Neural cell (in vitro differentiated cells): Measurements from ENCODE around the gene ALDH16A1. TPM values are rescaled to one million over a fixed set of nuclear protein-coding genes. Genes with fewer than 3 reads are reported as not detected.

ENCODE experiments used
- H2AFZ ChIP-seq: fragments of 200-600, 300-800 bp; sonication (generic), shearing (Covaris generic); 2 replicates; pipeline ENCODE4 v1.6.0; 2014; ENCODE audit warnings: low read depth, mild to moderate bottlenecking, antibody characterized with exemption, low read length, moderate library complexity
- H3F3A ChIP-seq: fragments of 200-600 bp; shearing (Covaris generic); 2 replicates; pipeline ENCODE4 v1.6.1; 2016; ENCODE audit warnings: mild to moderate bottlenecking, moderate library complexity, mixed read lengths, antibody characterized with exemption, low read length; ENCODE audit not compliant: insufficient read depth, poor library complexity, severe bottlenecking
- H3K27ac ChIP-seq: fragments of 200-600, 300-800 bp; sonication (generic), shearing (Covaris generic); 2 replicates; pipeline ENCODE4 v1.5.1; 2014; ENCODE audit warnings: mild to moderate bottlenecking, low read length, moderate library complexity
- H3K27me3 ChIP-seq: fragments of 300-800, 200-600 bp; sonication (generic), shearing (Covaris generic); 2 replicates; pipeline ENCODE4 v1.6.0; 2014; ENCODE audit warnings: mild to moderate bottlenecking, low read depth, low read length, moderate library complexity; ENCODE audit not compliant: insufficient read depth
- H3K36me3 ChIP-seq: fragments of 300-800, 200-600 bp; sonication (generic), shearing (Covaris generic); 2 replicates; pipeline ENCODE4 v1.5.1; 2014; ENCODE audit warnings: mild to moderate bottlenecking, antibody characterized with exemption, low read length, moderate library complexity; ENCODE audit not compliant: insufficient read depth
- H3K4me2 ChIP-seq: fragments of 300-800, 200-600 bp; sonication (generic), shearing (Covaris generic); 2 replicates; pipeline ENCODE4 v1.6.0; 2014; ENCODE audit warnings: mild to moderate bottlenecking, low read length
- H3K4me3 ChIP-seq: fragments of 300-800, 200-600 bp; sonication (generic), shearing (Covaris generic); 2 replicates; pipeline ENCODE4 v1.5.1; 2014; ENCODE audit warnings: mild to moderate bottlenecking, low read length, moderate library complexity
- H3K79me2 ChIP-seq: fragments of 200-600 bp; shearing (Covaris generic); replicated peaks from 2 replicates; pipeline ENCODE4 v1.6.0; 2014; ENCODE audit warnings: mild to moderate bottlenecking, low read length, moderate library complexity; ENCODE audit not compliant: insufficient read depth
- H3K9ac ChIP-seq: fragments of 300-800, 200-600 bp; sonication (generic), shearing (Covaris generic); 2 replicates; pipeline ENCODE4 v1.6.1; 2016; ENCODE audit warnings: mild to moderate bottlenecking, low read length, mixed read lengths
- H3K9me2 ChIP-seq: fragments of 200-600 bp; shearing (Covaris generic); 2 replicates; pipeline ENCODE4 v1.6.1; 2016; ENCODE audit warnings: mild to moderate bottlenecking, low read length, mixed read lengths; ENCODE audit not compliant: insufficient read depth
- H3K9me3 ChIP-seq: fragments of 200-600, 300-800 bp; sonication (generic), shearing (Covaris generic); 2 replicates; pipeline ENCODE4 v1.6.1; 2016; ENCODE audit warnings: mild to moderate bottlenecking, mixed run types, low read length, moderate library complexity, mixed read lengths
- H4K20me1 ChIP-seq: fragments of 200-600 bp; shearing (Covaris generic); 2 replicates; pipeline ENCODE4 v1.6.1; 2016; ENCODE audit warnings: mild to moderate bottlenecking, mixed run types; ENCODE audit not compliant: insufficient read depth
- CTCF ChIP-seq: fragments of 450-650 bp; IDR thresholded peaks from 2 replicates; pipeline ENCODE4 v1.5.1; 2014; ENCODE audit warnings: antibody characterized with exemption, mild to moderate bottlenecking, moderate library complexity; ENCODE audit not compliant: poor library complexity, severe bottlenecking
- EP300 ChIP-seq: fragments of 450-650 bp; conservative IDR thresholded peaks from 2 replicates; pipeline ENCODE4 v1.6.1; 2014; ENCODE audit warnings: antibody characterized with exemption, mild to moderate bottlenecking, moderate library complexity; ENCODE audit not compliant: poor library complexity, severe bottlenecking
- EZH2 ChIP-seq: fragments of 200-600, 300-800 bp; shearing (Covaris generic), sonication (generic); IDR thresholded peaks from 2 replicates; pipeline ENCODE4 v1.6.1; 2014; ENCODE audit warnings: antibody characterized with exemption, low read length, borderline replicate concordance, mild to moderate bottlenecking; ENCODE audit not compliant: insufficient read depth, poor library complexity, severe bottlenecking
- MXI1 ChIP-seq: fragments of 450-650 bp; conservative IDR thresholded peaks from 2 replicates; pipeline ENCODE4 v1.6.1; 2014; ENCODE audit warnings: antibody characterized with exemption, mild to moderate bottlenecking; ENCODE audit not compliant: poor library complexity, severe bottlenecking
- POLR2AphosphoS5 ChIP-seq: IDR thresholded peaks from 2 replicates; pipeline ENCODE4 v1.6.1; 2012
- RAD21 ChIP-seq: fragments of 450-650 bp; conservative IDR thresholded peaks from 2 replicates; pipeline ENCODE4 v1.6.1; 2014; ENCODE audit warnings: antibody characterized with exemption, mild to moderate bottlenecking, moderate library complexity
- REST ChIP-seq: IDR thresholded peaks from 2 replicates; pipeline ENCODE4 v1.6.1; 2012; ENCODE audit warnings: borderline replicate concordance
- SMC3 ChIP-seq: fragments of 450-650 bp; conservative IDR thresholded peaks from 2 replicates; pipeline ENCODE4 v1.6.1; 2014; ENCODE audit warnings: antibody characterized with exemption, mild to moderate bottlenecking, moderate library complexity; ENCODE audit not compliant: poor library complexity
- TAF1 ChIP-seq: IDR thresholded peaks from 2 replicates; pipeline ENCODE4 v1.6.1; 2012; ENCODE audit warnings: low read depth
- polyA plus RNA-seq: library from polyadenylated mRNA; depleted of rRNA; stranded (reverse); fragments of >200 nt; gene quantifications from 2 replicates; pipeline ENCODE4 v1.2.3, GENCODE V29; 2014

ALDH16A1 gene
- polyA plus RNA-seq, 1 donor from 2014 or later = 13.5 TPM

- no peak overlapping the region for H3K9ac ChIP-seq
- no peak overlapping the region for H2AFZ ChIP-seq
- no peaks in the 10 kb centered on the region for H3F3A ChIP-seq
- no peak overlapping the region for H3K4me2 ChIP-seq
- no peak overlapping the region for H3K4me3 ChIP-seq
- no peaks in the 10 kb centered on the region for H3K9me2 ChIP-seq
- H3K9me3 ChIP-seq = no peaks in the 10 kb centered on the region
- H3K27me3 ChIP-seq = peaks cover 3% of the 10 kb centered on the region
- no peaks in the 10 kb centered on the region for H3K79me2 ChIP-seq
- no peaks in the 10 kb centered on the region for H3K36me3 ChIP-seq
- no peaks in the 10 kb centered on the region for H4K20me1 ChIP-seq
- no peak overlapping the region for H3K27ac ChIP-seq
- TF ChIP-seq REST = no peak
Observed at GRCh38 chr19:49479975-49480628, 27.1 kb downstream of the ALDH16A1 start.

- no peak overlapping the region for H2AFZ ChIP-seq
- H3K36me3 ChIP-seq = no peaks in the 10 kb centered on the region
Observed at GRCh38 chr19:49481020-49481683, 28.1 kb downstream of the ALDH16A1 start.

More at GRCh38 chr19:49481020-49481683, 28.1 kb downstream of the ALDH16A1 start:
- no peak overlapping the region for H3K4me2 ChIP-seq
- H3K9ac ChIP-seq = no peak overlapping the region
- no peaks in the 10 kb centered on the region for H3F3A ChIP-seq
- no peaks in the 10 kb centered on the region for H3K9me3 ChIP-seq
- H4K20me1 ChIP-seq = no peaks in the 10 kb centered on the region
- no peak for TF ChIP-seq RAD21
- TF ChIP-seq REST = no peak
- no peak for TF ChIP-seq SMC3
- TF ChIP-seq TAF1 = no peak
- TF ChIP-seq POLR2AphosphoS5 = no peak
- no peak for TF ChIP-seq MXI1
- TF ChIP-seq EZH2 = no peak
- TF ChIP-seq CTCF = no peak
- TF ChIP-seq EP300 = no peak
- H3K27ac ChIP-seq = no peak overlapping the region
- no peaks in the 10 kb centered on the region for H3K79me2 ChIP-seq
- H3K9me2 ChIP-seq = no peaks in the 10 kb centered on the region
- no peaks in the 10 kb centered on the region for H3K27me3 ChIP-seq
- H3K4me3 ChIP-seq = no peak overlapping the region
